Kidney glomerular epithelial cell (primary cell): Measurements from ENCODE around the gene AKNAD1.
A peak's percentile ranks its signal among the peaks of the same experiment; 100 is the strongest.
"Not testable (repeated sequence)": the region's sequence is repeated elsewhere in the genome, so short reads cannot be mapped to it uniquely, and the experiment has no call there.

Experiments used
- DNase-seq: peaks from one replicate; lab custom pipeline; 2025; lab: John Stamatoyannopoulos, UW

The AKNAD1 gene, protein sequence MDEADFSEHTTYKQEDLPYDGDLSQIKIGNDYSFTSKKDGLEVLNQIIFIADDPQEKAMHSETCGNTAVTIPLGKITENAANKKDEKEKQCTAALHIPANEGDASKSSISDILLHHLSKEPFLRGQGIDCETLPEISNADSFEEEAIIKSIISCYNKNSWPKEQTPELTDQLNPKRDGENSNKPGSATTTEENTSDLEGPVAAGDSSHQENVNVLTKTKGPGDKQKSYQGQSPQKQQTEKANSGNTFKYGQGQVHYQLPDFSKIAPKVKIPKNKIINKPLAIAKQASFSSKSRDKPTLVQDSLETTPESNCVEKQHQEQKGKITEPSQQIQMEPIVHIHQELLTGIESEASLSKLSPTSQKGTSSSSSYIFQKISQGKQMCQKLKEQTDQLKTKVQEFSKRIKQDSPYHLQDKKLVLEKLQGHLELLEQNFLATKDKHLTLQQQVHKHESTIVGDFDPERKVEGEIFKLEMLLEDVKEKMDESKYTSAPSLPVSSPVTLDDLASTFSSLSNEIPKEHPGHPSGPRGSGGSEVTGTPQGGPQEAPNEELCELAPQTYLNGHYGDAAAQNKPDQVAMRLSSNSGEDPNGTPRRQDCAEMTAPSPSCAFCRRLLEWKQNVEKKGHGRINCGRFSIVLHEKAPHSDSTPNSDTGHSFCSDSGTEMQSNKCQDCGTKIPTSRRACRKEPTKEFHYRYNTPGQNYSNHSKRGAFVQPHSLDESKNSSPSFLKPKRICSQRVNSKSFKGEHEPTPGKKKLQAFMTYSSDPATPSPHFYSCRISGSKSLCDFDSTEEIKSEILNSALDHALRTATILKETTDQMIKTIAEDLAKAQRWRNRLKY

DNA sequence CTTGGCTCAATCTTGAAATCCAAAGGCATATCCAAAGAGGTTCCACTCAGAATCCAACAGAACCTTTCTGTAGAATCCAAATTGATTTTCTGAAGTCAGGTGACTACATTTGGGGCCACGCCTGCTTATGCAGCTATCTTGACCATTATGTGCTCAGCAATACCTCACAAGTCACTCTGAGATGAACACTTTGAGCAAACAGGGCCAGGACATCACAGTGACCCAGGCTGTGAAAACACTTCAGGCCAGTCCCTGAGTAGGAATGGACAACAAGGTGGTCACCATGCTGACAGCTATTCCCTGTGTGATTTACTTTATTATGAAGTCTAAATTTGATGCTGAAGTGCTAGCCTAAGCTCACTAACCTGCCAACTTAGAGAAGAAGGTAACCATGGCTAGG lies at the start of gene AKNAD1:
AKNAD1 (minus strand) TSS at position 101 of the 400 bp plus-strand sequence. CDS start 4,430 bp downstream, outside the sequence.
- DNase-seq: no peak

DNA sequence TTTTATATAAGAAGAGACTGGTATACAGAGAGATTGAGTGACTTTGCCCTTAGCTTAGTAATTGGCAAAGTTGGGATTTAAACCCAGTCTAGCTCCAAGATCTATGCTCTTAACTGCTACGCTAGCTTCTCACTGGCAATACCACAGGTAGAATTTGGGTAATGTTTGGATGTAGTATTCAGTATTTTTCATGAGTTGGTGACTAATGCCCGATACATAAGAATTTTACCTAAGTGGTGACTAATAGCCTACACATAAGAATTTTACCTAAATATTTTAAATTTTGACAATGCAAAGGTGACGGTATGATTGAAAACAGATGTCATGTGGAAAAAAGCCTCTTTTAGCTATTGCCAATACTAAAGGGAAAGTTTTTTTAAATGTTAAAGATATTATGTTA lies 44.2 kb upstream of the AKNAD1 start:
- DNase-seq: no peak

GRCh38 chr1:108897865-108898720 lies 41.2 kb upstream of the AKNAD1 start:
- peak; percentile 74 for DNase-seq

- no peak for DNase-seq
Measured at GRCh38 chr1:108896146-108897145, 39.6 kb upstream of the AKNAD1 start.

DNA sequence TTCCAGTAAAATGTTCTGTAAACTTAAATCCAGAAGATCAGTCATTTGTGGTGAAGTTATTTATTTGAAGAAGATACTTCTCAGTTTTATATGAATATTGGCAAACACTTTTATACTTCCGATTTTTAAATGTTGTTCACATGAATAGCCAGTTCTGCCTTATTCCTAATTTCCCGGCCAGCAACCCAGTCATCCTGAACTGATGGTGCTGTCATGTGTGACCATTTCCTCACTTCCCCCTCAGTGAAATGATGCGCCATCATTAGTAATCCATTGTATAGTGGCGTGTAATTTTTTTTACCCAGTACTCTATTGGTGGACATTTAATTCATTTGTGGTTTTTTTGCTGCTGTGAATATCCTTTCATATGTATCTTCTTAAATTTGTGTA lies 36.2 kb upstream of the AKNAD1 start:
- DNase-seq: peak; percentile 80

GRCh38 chr1:108892356-108893140 lies 35.7 kb upstream of the AKNAD1 start:
- DNase-seq: peak; percentile 45

- DNase-seq: no peak
Measured at GRCh38 chr1:108889706-108890384, 33.0 kb upstream of the AKNAD1 start.

DNA sequence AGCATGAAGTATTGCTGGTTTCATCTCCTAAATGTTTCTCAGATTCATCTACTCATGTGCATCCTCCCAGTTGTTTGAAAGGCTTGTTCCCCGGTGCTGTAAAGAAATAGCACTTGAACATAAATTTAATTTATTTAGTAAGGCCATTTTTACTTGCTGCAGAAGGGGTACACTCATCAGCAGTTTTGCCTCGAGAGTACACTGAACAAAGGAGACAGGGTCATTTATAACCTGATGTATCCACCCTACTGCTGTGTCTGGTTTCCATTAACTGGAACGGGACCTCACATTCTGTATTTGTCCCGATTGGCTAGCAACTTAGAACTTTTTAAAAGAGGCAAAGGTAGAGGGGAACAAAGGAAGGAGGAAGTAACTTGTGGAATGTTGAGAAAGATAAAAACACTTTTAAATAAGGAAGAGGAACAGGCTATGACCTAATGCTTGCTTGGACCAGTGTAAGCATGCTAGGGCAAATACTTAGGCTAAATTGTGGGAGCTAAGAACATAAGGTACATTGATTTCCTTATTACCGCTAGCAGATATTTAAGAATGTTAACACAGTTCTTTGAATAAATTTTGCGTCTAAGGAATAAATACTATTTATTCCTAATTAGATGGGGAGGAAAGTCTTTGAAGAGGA lies 32.2 kb upstream of the AKNAD1 start:
- DNase-seq: not testable (repeated sequence)

GRCh38 chr1:108886292-108886691 lies 29.4 kb upstream of the AKNAD1 start:
- DNase-seq: no peak

GRCh38 chr1:108884968-108885367 lies 28.1 kb upstream of the AKNAD1 start:
- no peak for DNase-seq

- no peak for DNase-seq
Measured at GRCh38 chr1:108882837-108883236, 25.9 kb upstream of the AKNAD1 start.

DNA sequence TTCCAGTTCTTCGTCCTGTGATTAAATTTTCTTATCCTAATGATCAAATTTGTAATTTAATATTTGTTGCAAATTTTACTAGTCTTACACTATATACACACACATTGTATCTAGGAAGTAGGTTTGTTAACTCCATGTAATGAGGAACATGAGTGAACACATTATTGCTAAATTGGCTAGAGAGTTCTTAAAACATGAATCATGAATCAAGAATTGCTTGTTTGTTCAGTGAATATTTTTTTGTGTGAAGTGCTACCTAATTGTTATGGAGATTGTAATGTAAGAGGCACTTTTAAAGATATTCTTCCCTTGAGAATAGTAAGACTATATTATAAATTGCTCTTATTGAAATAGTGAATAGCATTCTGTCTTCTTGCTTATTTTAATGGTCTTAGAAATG lies 24.5 kb upstream of the AKNAD1 start:
- no peak for DNase-seq

DNA sequence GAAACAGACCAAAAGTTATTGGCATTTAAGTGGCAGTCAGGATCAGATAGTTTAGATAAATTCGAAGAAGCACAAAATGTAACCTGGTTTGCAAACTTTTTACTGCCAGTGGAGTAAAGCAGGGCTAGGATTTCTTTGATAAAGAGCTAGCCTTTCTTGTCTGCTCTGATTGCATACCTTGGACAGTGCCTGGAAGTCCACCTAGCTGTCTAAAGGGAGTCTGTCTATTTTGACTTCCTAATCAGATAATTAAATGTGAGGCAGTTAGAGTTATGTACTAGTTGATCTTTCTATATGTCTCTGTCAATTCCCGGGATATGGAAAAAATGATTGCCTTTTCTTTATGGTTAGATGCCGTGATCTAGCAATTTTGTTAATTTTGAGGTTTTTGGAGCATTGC lies 24.0 kb upstream of the AKNAD1 start:
- DNase-seq: no peak

DNA sequence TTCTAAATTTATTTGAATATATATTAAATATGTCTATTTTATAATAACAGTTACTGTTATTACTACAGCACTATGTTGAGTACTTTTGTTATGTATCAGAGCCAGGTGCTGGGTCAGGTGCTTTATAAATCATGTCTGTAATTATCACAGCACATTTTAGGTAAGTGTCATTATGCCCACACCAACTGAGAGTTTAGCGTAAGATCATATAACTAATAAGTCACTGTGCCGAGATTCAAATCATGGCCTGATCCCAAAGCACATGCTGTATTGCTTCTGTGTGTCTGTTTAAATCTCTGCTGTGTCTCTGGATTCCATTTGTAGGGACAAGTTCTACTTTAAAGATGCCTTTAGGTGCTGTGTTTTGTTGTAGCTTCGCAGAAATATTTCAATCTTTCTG lies 21.8 kb upstream of the AKNAD1 start:
- no peak for DNase-seq

- no peak for DNase-seq
Measured at GRCh38 chr1:108878160-108878469, 21.2 kb upstream of the AKNAD1 start.

DNA sequence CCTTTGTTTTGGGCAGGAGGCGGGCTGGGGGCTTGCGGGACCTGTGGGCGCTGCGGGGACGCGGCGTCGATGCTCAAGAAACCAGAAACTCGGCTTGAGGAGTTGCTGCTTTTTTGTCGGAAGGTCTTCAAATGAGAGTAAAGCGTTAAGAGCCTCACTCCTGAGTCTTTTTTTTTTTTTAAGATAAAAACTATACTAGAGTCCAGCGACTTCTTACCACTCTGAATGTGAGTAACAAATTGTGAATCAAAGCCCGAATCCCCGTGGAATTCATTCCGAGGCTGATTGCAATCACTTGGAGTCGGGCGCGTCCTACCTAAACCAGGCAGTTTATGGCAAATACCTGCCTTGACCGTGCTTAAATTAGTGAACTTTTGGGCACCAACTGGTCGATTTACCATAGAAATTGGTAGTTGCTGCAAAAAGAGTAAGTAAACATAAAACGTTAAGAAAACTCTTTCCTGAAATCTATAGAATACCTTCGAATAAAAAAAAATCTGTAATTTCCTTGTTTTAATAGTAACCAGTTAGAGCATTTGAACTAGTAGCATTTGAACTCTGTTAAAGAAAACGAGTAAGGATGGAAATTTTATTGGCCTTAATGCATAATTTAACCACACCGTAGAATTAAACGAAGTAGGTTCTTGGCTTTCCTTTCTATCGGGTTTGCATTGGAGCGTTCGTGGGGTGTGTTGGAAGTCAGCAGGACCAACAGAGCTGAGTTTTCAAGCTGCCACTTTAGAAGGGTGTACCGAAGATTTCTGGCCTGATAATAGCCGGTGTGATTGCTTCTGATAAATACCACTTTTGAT lies 20.7 kb upstream of the AKNAD1 start:
- peak; percentile 43 for DNase-seq

GRCh38 chr1:108871050-108871724 lies 14.3 kb upstream of the AKNAD1 start:
- DNase-seq: no peak
